Uterus (tissue), 2 donors: Measurements from ENCODE around the gene NISCH.

Source experiments
- CTCF ChIP-seq, 4 experiments: fragments of 200-600 bp in 2 of 4; fragments of 450-650 bp in 2 of 4; sonication (generic) in 2 of 4; IDR thresholded peaks; one replicate each; pipeline ENCODE4 v1.5.1; 2016 to 2019; ENCODE audit warnings: antibody characterized with exemption in 4 of 4, mild to moderate bottlenecking in 2 of 4, moderate library complexity in 1 of 4
- POLR2A ChIP-seq, 2 donors: fragments of 450-650 bp; IDR thresholded peaks; one replicate each; pipeline ENCODE4 v1.6.1; 2016; ENCODE audit warnings: antibody characterized with exemption in 2 of 2, mild to moderate bottlenecking in 1 of 2, moderate library complexity in 1 of 2

GRCh38 chr3:52522651-52523251 is 67.3 kb downstream of the NISCH start:
- TF ChIP-seq CTCF (IDR thresholded peaks at IDR 0.05) (no peak), POLR2A (IDR thresholded peaks at IDR 0.05) (no peak)
